ENCODE results near the gene A3GALT2.

DNA sequence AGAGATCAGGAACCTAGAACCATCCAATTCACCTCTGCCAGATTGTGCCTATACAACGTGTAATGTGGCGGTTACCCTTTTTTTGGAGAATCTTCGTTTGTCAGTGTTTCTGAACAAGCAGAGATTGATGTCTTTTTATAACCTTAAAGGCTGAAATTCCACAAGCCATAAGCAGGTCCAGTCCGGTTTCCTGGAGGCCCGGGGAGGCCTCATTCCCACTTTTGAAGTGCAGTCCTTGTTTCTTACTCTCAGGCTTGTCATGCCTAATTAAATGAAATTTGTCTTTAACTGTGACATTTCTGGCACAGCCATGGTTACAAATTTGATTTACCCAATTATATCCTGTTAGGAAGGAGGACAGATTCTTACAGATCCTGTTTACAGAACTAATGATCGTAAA is 36.8 kb downstream of the A3GALT2 start:
- TF ChIP-seq, protein P1, sequence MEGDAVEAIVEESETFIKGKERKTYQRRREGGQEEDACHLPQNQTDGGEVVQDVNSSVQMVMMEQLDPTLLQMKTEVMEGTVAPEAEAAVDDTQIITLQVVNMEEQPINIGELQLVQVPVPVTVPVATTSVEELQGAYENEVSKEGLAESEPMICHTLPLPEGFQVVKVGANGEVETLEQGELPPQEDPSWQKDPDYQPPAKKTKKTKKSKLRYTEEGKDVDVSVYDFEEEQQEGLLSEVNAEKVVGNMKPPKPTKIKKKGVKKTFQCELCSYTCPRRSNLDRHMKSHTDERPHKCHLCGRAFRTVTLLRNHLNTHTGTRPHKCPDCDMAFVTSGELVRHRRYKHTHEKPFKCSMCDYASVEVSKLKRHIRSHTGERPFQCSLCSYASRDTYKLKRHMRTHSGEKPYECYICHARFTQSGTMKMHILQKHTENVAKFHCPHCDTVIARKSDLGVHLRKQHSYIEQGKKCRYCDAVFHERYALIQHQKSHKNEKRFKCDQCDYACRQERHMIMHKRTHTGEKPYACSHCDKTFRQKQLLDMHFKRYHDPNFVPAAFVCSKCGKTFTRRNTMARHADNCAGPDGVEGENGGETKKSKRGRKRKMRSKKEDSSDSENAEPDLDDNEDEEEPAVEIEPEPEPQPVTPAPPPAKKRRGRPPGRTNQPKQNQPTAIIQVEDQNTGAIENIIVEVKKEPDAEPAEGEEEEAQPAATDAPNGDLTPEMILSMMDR (IDR thresholded peaks at IDR 0.05; ENCODE audit: low read depth, low read length, poor library complexity, severe bottlenecking), result no peak
- no peak for TF ChIP-seq EZH2phosphoT487 (IDR thresholded peaks at IDR 0.05; ENCODE audit: borderline replicate concordance, low read length)
